ENCODE data around the gene PHPT1. TPM values are rescaled to one million over a fixed set of nuclear protein-coding genes. Genes with fewer than 3 reads are reported as not detected.
A peak's percentile ranks its signal among the peaks of the same experiment; 100 is the strongest.

PHPT1 gene
- total and polyA plus RNA-seq, 2 of the 8 experiments (the other 6 are each of a cell fraction or from before 2014, with no cell fraction given), result 109 to 226 TPM

- TF ChIP-seq SP1 (IDR thresholded peaks at IDR 0.05; ENCODE audit: low read depth, low read length), result peak; percentile 99
- TF ChIP-seq POLR2A (IDR thresholded peaks at IDR 0.05; ENCODE audit: control extremely low read depth in 1 of 2, low read depth in 2 of 2, low read length in 2 of 2), result peak in 1 of 2 experiments; percentile 99; a peak in 2 of 3 replicates
- no peak for TF ChIP-seq RFX5 (IDR thresholded peaks at IDR 0.05; ENCODE audit: borderline replicate concordance, low read depth, low read length)
- TF ChIP-seq FOSL1 (IDR thresholded peaks at IDR 0.05; ENCODE audit: insufficient read depth, low read depth, low read length), result no peak
- TF ChIP-seq E2F6 (IDR thresholded peaks at IDR 0.05), result peak; percentile 88
- TF ChIP-seq POU5F1 (IDR thresholded peaks at IDR 0.05; ENCODE audit: low read depth, low read length), result no peak
- no peak for TF ChIP-seq HDAC6 (IDR thresholded peaks at IDR 0.05; ENCODE audit: low read depth, low read length)
- no peak for TF ChIP-seq CTBP2 (IDR thresholded peaks at IDR 0.05; ENCODE audit: borderline replicate concordance, insufficient read depth, insufficient read length, low read length)
- TF ChIP-seq POLR2AphosphoS5 (IDR thresholded peaks at IDR 0.05; ENCODE audit: low read depth, low read length), result peak; percentile 94
- peak; percentile 55 for TF ChIP-seq ASH2L (IDR thresholded peaks at IDR 0.05; ENCODE audit: low read length)
- TF ChIP-seq RAD21 (IDR thresholded peaks at IDR 0.05 in 1 of 2, conservative IDR thresholded peaks at IDR 0.05 in 1 of 2; ENCODE audit: low read depth in 2 of 2, low read length in 2 of 2), result no peak
- peak; percentile 87 for TF ChIP-seq CEBPB (IDR thresholded peaks at IDR 0.05; ENCODE audit: low read depth, low read length)
- no peak for TF ChIP-seq ZNF274 (IDR thresholded peaks at IDR 0.05; ENCODE audit: borderline replicate concordance, extremely low read depth, low read length)
- TF ChIP-seq CHD1 (IDR thresholded peaks at IDR 0.05; ENCODE audit: low read depth, low read length), result no peak
- no peak for TF ChIP-seq JUN (IDR thresholded peaks at IDR 0.05; ENCODE audit: low read depth, low read length)
- TF ChIP-seq SAP30 (IDR thresholded peaks at IDR 0.05; ENCODE audit: insufficient read depth, insufficient replicate concordance, low read length), result peak; percentile 38
- no peak for TF ChIP-seq RXRA (IDR thresholded peaks at IDR 0.05; ENCODE audit: insufficient read depth, low read depth, low read length)
- no peak for TF ChIP-seq NANOG (IDR thresholded peaks at IDR 0.05; ENCODE audit: insufficient read depth, low read depth, low read length, poor library complexity, severe bottlenecking)
- no peak for TF ChIP-seq RNF2 (IDR thresholded peaks at IDR 0.05; ENCODE audit: borderline replicate concordance, low read depth, low read length, missing control alignments, poor library complexity, severe bottlenecking)
- TF ChIP-seq KDM4A (IDR thresholded peaks at IDR 0.05; ENCODE audit: low read depth, low read length, severe bottlenecking), result no peak
- TF ChIP-seq TEAD4 (IDR thresholded peaks at IDR 0.05; ENCODE audit: low read depth, low read length), result peak; percentile 51; the same call in 1 of the 2 replicates
- no peak; a peak in 1 of 4 replicates for TF ChIP-seq HDAC2 (IDR thresholded peaks at IDR 0.05; ENCODE audit: borderline replicate concordance in 1 of 2, low read depth in 2 of 2, low read length in 2 of 2)
Observed at GRCh38 chr9:136849038-136849959, at the start of gene PHPT1 (continued).
